HCT116 (cell line): ENCODE measurements around the gene E2F1.

Experiments
- EZH2 ChIP-seq: fragments of 200-600 bp; sonication (generic); IDR thresholded peaks from 2 replicates; pipeline ENCODE4 v1.6.1; 2017; ENCODE audit warnings: antibody characterized with exemption, mixed run types
- EZH2phosphoT487 ChIP-seq: fragments of 200-600 bp; IDR thresholded peaks from 2 replicates; pipeline ENCODE4 v1.6.1; 2018; ENCODE audit warnings: antibody characterized with exemption, borderline replicate concordance
- JUND ChIP-seq: IDR thresholded peaks from 2 replicates; pipeline ENCODE4 v1.6.1; 2012
- TF ChIP-seq, protein P1 (sequence below), 3 experiments: fragments of 200-600 bp in 1 of 3; sonication (generic) in 1 of 3; IDR thresholded peaks in 2 of 3; conservative IDR thresholded peaks in 1 of 3; 2 replicates each; pipeline ENCODE4 v1.5.1; 2012 to 2017; ENCODE audit warnings: low read depth in 2 of 3, low read length in 2 of 3, antibody characterized with exemption in 1 of 3, borderline replicate concordance in 1 of 3, control low read depth in 1 of 3, mild to moderate bottlenecking in 1 of 3, mixed read lengths in 1 of 3, mixed run types in 1 of 3, moderate library complexity in 1 of 3; ENCODE audit not compliant: insufficient read depth in 1 of 3

DNA sequence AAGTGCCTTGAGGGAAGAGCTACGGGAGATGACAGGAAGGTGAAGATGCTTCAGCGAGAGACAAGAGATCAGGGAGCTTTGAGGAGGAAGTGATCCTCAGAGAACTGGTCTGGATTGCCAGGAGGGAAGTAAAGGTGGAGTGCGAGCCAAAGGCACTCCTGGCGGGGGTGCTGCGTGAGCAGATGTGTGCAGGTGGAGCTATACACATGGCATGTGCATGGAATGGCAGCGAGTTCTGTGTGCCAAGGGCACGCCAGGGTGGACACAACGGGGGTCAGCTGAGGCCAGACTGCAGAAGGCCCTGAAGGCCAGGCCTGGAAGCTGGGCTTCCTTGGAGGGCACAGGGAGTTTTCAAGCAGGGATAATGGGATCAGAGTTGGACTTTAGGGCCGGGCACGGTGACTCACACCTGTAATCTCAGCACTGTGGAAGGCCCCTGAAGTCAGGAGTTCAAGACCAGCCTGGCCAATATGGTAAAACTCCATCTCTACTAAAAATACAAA lies 27.7 kb upstream of the E2F1 start:
- TF ChIP-seq, protein P1, sequence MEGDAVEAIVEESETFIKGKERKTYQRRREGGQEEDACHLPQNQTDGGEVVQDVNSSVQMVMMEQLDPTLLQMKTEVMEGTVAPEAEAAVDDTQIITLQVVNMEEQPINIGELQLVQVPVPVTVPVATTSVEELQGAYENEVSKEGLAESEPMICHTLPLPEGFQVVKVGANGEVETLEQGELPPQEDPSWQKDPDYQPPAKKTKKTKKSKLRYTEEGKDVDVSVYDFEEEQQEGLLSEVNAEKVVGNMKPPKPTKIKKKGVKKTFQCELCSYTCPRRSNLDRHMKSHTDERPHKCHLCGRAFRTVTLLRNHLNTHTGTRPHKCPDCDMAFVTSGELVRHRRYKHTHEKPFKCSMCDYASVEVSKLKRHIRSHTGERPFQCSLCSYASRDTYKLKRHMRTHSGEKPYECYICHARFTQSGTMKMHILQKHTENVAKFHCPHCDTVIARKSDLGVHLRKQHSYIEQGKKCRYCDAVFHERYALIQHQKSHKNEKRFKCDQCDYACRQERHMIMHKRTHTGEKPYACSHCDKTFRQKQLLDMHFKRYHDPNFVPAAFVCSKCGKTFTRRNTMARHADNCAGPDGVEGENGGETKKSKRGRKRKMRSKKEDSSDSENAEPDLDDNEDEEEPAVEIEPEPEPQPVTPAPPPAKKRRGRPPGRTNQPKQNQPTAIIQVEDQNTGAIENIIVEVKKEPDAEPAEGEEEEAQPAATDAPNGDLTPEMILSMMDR (IDR thresholded peaks at IDR 0.05 in 2 of 3, conservative IDR thresholded peaks at IDR 0.05 in 1 of 3; ENCODE audit: borderline replicate concordance in 1 of 3, insufficient read depth in 1 of 3, low read depth in 2 of 3, low read length in 2 of 3): no peak
- no peak for TF ChIP-seq JUND
- no peak for TF ChIP-seq EZH2
- no peak for TF ChIP-seq EZH2phosphoT487
